HG03095 (cell line): ENCODE results near the gene TCF7.
A peak's percentile ranks its signal among the peaks of the same experiment; 100 is the strongest.

Experiments used
- ATAC-seq: cut with Tn5 transposase; IDR thresholded peaks from one replicate; pipeline ENCODE4 v1.9.1; 2021; ENCODE audit warnings: moderate library complexity; ENCODE audit not compliant: unreplicated experiment

The TCF7 gene

GRCh38 chr5:134128648-134128995, 14.1 kb downstream of the TCF7 start:
- no peak for ATAC-seq

DNA sequence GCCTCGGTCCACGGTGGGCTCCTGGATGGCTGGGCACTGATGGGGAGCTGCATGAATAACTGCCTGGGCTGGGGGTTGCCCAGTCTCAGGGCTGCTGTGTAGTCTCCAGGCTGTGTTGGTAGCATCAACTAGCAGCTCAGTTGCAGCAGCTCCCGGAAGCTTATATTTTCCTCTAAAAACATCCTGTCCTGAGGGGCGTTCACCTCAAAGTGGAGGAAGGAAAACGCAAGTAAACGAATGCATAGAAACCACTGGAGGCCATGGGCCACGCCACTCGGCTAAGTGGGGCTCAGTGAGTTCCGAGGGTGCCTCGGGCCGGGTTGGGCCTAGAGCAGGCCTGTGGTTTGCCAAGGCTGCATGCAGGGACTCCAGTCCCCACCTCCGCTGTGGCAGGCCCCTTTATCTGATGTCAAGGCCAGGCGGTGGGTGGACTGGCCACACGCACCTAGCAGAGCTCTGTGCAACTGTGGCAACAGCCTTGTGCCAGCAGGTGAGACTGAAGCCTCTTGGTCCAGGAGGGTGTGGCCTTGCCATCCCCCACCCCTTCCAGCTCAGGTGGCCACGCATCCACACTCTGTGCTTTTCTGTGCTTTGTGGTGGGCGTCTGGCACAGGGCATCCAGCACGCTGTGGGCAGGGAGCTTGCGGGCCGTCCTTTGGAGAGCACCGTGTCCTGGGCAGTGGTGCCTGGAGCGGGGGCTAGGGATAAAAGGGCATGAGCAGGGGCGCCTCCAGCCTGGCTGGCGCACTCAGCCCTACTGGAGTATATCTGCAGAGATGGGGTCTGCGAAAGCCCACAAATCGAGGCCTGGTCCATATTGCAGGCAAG, 15.1 kb downstream of the TCF7 start:
- no peak for ATAC-seq

GRCh38 chr5:134130239-134130945, 15.9 kb downstream of the TCF7 start:
- ATAC-seq, result no peak

GRCh38 chr5:134131165-134131564, 16.7 kb downstream of the TCF7 start:
- no peak for ATAC-seq

DNA sequence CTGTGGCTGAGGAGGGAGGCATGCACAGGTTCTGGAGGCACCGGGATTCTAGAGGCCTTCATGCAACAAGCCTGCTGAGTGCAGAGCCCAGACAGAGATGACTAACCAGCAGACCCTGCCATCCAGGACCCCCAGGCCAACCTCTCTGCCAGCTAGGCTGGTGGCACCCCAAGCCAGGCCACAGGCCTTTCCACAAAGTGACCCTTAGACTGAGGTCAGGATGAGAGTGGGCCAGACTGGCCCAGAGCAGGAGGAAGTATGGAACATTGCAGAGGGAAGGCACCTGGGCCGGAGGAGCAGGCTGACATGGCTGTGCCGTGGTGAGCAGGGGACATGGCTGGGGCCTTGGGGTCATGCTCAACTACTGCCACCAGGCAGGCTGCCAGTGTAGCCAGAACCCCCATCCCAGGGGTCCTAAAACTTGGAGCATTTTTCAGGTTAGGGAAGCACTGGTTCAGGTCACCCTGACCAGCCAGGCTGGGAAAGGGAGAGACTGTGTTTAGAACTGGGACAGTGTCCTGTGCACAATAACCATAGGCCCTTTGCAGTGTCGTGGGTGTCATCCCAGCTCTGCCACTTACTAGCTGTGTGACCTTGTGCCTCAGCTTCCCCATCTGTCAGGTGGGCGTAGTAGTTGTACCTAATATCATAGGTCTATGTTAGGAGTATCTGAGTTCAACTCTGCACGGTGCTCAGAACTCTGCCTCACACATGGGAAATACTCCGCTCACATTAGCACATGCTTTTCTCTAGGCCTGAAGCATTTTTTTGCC, 17.3 kb downstream of the TCF7 start:
- ATAC-seq, result no peak

GRCh38 chr5:134132372-134133187, 18.1 kb downstream of the TCF7 start:
- ATAC-seq, result peak; percentile 60

- no peak for ATAC-seq
Measured at GRCh38 chr5:134133188-134133994, 18.9 kb downstream of the TCF7 start.

DNA sequence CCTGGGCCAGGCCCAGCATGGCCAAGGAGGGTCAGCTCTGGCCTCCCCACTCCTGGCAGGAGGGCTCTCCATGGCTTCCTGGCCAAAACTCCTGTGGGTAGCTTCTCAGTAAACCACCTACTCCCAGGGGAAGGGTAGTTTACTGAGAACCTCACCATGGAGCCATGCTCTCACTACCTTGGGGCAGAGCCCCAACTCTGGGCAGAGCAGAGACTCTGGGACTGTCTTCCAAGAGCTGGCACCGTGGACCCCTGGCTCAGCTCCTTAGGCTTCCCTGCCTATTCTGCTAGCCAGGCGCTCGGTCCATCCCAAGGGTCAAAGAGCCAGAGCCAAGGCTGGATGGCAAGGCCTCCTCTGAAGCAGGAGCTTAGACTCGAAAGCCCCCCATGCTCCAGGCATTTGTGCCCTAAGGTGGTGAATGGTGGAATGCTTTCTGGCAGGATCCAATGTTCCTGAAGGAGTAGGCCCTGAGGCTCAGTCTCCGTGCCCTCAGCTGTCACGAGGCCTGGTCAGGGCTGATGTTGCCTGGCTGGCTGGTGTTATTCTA, 19.6 kb downstream of the TCF7 start:
- ATAC-seq, result no peak

DNA sequence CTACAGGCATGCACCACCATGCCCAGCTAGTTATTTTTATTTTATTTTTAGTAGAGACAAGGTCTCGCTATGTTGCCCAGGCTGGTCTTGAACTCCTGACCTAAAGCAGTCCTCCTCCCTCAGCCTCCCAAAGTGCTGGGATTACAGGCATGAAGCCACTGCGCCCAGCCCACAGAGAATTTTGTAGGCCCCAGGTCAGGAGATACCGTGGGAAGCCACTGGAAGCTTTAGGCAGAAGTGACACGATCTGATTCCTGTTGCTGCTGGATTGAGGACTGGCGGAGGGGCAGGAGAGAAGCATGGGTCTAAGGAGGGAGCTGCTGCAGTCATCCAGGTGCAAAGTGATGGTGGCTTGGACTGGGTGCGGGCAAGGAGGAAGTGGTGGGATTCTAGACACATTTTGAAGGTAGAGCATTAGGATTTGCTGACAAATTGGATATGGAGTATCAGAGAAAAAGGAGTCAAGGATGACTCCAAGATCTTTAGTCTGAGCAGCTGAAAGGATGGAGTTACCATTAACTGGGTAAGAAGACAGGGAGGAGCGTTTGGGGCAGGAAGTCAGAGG, 20.7 kb downstream of the TCF7 start:
- no peak for ATAC-seq

DNA sequence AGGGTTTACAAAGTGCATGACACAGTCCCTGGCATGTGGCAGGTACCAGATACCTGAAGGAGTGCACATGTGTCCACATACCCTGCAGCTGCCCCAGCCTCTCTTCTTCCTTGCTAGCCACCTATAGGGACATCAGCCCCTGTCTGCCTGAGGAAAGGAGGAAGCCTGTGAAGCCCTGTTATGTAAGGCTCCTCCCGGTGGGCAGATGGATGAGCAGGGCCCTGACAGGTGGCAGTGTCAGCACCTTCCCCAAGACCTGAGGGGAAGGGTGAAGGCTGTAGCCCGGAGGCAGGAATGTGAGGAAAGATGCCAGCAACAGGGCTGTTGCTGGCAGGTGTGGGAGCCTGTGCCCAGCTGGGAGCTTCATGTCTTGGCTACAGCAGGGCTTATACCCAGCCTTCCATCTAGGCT, 21.7 kb downstream of the TCF7 start:
- no peak for ATAC-seq

- ATAC-seq, result no peak
Measured at GRCh38 chr5:134136771-134137170, 22.3 kb downstream of the TCF7 start.

GRCh38 chr5:134138416-134139376, 24.2 kb downstream of the TCF7 start:
- peak; percentile 78 for ATAC-seq

DNA sequence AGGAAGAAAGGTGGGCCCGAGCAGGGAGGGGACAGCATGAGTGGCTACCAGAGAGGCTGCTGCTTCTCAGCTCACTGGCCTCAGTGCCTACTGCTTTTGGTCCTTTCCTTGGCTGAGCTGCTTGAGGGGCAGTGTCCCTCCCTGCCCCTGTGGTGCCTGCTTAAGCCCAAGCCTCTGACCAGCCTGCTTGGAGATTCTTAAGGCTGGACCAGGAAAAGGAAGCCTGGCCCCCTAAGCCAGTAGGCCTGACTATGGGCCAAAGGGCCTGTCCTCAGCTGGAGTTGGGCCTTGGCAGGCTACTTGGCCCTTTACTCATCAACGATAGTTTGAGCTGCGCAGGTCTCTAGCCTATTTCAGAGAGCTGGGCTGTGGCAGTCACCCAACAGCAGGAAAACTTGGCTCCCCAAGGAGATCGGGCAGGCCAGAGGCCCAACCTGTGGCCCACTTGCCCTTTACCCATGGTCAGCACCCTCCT, 24.9 kb downstream of the TCF7 start:
- ATAC-seq, result no peak

DNA sequence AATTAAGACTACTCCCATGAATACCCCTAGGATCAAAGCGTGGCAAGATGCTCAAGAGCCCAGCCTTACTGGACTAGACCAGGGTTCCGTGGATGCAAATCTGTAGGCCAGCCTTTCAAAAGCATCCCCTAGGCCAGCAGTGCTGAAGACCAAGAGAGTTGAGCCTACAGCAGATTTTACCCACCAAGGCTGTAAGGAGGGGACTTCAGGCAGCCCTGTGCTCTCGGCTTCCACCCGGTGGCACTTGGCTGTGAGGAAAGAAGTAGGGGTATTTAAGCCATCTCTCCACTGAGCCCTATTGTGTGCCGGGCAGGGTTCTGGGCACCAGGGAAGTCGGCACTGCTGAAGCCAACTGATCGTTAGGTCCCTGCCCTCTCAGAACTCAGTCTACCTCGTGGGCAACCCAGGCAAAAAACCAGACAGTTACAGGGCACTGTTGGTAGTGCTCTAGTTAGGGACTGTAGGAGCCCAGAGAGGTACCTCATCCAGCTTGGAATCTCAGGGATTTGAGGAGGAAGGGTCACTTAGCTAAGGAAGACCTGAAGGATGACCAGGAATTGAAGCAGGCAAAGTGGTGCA, 25.5 kb downstream of the TCF7 start:
- ATAC-seq, result no peak

GRCh38 chr5:134140530-134141201, 26.2 kb downstream of the TCF7 start:
- ATAC-seq, result no peak

- no peak for ATAC-seq
Measured at GRCh38 chr5:134141331-134142050, 27.0 kb downstream of the TCF7 start.

DNA sequence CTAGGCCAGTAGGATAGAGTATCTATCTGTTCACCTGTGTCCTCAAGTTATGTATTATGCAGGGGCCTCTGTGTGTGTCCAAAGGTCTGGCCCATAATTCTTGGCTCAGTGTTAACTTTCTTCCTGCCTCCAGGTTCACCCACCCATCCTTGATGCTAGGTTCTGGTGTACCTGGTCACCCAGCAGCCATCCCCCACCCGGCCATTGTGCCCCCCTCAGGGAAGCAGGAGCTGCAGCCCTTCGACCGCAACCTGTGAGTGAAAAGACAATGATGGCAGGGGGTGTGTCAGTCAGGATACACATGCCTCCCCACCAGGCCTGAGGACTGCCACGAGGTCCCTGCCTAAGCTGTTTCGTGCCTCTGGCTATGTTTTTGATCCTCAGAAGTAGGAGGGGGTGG, 27.6 kb downstream of the TCF7 start:
- ATAC-seq, result no peak
